ENCODE results near the gene CCNI2.
A peak's percentile ranks its signal among the peaks of the same experiment; 100 is the strongest.

CCNI2 gene

DNA sequence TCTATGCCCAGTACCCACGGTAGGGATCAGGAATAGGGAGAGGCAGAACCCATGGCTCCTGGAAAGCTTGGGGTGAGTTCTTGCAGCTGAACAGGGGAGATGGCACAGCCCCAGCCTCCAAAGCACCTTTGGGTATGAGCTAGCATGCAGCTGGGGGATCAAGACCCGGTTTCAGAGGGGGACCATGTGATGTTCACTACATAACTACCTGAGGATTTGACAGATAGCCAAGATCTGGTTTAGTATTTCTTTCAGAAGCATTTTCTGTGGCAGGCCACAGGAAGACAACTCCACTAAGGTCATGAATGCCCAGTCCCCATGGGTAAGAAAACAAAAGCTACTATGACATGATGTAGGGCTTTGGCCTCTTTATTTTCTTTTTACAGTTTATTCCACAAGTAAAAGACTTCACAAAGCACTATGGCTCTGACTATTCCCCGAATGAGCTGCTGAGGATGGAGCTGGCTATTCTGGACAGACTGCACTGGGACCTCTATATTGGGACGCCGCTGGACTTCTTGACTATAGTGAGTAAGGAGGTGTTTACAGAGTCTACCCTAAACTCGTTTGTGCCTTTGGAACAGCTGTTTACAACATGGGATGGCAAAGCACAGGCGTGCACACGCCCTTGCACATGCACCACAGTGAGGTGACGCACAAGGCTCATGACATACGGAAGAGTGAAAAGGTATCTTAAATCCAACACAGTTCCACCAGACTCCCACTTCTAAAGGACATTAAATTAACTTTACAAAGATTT, 3.4 kb downstream of the CCNI2 start:
- DNase-seq (ENCODE audit: low read depth), result no peak

DNA sequence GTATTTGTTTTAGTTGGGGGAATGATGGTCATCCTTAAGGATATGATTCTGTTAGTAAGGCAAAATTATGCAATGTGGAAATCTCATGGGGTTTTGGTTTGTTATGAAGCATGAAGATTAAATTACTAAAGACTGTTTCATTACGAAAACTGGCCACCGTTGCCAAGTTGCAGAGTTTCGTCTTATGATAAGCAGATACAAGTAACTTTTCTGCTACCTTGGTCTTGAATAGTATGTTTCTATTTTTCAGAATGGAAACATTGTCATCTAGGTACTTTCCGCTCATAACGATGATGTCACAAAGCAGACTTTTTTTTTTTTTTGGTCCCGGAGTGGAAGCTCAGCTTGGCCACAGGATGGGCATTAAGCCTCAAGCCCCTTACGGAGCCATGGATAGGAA, 4.2 kb downstream of the CCNI2 start:
- peak; percentile 75 for DNase-seq (ENCODE audit: low read depth)

DNA sequence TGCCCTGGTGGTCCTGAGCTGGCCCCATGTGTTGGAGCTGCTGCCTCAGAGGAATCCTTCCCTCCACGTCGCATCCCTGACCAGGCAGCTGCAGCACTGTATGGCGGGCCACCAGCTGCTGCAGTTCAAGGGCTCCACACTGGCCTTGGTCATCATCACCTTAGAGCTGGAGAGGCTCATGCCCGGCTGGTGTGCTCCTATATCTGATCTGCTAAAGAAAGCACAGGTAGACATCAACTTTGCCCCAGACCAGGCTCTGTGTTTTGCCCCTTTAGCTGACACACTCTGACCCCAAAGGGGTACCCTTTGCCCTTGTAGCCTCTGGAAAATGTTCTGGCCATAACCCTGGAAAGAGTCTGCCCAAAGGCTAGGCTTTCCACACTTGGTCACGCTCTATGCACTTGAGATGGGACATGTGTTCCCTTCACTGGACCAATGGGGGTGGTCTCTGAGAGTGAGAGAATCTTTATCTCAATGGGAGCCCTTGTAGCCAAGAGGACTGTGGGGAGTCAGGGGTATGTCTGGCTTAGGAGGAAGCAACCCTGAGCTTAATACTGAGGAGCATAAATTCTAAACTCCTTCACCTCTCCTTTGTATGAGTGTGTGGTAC, 4.8 kb downstream of the CCNI2 start:
- DNase-seq (ENCODE audit: low read depth), result no peak

DNA sequence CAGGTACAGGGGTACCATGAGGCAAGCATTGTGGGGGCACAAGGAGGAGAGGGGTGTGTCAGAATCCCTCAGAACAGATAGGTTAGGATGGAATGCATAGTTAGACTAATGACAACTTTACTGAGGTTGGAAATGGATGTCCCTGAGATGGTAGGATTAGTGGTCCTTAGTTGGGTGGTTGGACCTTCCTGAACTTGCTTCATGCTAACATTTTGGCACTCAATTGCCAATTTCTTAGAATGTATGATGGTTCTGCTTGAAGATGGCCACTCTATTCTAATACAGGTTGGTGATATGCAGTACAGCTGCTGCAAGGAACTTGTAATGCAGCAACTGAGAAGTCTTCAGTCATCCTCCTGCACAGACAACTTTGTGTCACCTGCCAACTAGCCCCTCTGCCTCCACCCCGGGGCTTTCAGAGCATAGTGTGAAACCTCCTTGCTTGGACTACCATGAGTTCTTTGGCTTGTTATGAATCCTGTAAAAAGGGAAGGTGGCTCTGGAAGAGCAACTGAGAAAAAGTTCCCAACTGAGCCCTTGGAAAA, 5.4 kb downstream of the CCNI2 start:
- DNase-seq (ENCODE audit: low read depth), result no peak

DNA sequence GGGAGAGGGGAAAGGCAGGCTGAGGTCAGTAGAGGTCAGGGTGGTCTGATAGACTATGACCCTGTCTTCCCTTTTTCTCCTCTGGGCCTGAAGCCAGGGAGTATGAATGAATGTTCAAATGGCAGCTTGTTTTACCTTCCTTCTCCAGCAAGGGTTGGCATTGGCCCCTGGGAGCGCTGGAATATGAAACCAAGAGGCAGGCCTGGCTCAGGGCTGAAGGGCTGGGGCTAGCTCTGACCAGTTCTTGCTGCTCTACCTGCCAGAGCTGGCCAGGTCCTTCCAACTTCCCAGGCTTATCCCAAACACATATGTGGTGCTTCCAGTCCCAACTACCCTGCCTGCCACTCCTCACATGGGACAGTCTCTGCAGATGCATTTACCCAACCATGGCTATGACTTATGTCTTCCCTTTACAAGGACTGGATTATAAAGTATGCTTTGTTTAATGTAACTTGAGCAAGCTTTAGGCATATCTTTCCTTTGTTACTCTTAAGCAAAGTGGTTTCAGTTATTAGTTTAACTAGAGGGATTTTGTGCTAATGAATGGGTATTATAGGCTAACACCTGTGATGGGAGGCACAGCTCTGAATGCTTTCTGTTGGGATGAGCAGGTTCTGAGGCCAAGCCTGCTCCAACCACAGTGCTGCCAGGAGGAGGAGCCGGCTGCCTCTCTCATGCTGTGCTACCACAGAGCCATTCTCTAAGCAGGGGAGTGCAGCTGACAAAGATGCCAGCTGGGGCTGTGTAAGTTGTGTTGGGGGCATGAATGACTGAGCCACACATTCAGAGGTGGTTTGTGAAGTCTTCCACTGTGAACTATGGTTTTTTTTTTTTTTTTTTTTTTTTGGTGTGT, 6.1 kb downstream of the CCNI2 start:
- DNase-seq (ENCODE audit: low read depth), result no peak

DNA sequence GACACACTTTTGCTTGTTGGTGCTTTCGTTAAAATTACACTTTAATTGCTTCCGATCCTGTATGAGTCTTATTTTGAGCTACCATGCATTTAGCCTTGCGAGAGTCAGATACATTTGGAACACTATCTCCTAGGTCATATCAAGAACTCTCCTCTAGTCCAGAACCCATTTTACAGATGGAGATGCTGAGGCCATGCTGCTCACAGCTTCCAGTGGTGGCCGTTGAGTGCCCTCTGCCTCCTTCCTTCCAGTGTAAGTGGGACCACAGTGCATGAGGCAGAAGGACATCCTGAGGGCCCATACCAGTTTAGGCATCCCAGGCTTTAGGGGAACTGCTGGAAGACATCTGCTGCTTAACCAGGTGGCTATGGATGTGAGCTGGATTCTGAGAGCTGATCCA, 6.9 kb downstream of the CCNI2 start:
- no peak for DNase-seq (ENCODE audit: low read depth)

DNA sequence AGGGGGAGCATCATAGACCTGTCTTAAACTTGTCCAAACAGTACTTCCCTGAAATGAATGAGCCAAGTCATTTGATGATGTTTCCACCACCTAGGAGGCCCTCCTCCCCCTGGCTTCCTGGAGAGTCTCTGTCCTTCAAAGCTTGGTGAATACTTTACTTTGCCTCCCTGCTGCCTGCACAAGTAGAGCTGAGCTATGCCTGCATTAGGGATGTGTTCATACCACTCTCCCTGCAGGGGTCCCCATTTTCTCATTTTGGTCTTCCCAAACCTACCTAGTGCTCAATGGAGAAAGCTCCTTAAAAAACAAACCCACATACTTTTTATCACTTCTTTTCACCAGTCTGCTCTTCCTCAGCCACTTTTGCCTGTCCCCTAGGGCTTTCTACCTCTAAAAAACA, 7.7 kb downstream of the CCNI2 start:
- no peak for DNase-seq (ENCODE audit: low read depth)

DNA sequence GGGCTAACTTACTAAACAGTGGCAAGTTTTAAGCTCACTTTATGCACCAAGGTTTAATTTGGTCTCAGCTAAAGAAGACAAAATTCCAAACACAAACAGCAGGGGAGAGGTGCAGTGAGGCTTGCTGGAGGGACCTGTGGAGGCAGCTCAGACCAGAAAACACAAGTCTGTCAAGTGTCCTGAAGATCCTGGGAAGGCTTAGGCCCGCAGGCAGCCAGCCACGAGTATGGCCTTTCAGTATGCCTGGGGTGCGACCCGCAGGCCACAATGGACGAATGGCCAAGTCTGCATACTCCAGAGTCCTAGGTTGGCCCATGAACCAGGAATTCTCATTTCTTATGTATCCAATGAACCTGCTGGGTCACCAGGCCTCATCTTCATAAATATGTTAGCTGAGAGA, 9.3 kb downstream of the CCNI2 start:
- DNase-seq (ENCODE audit: low read depth), result no peak

DNA sequence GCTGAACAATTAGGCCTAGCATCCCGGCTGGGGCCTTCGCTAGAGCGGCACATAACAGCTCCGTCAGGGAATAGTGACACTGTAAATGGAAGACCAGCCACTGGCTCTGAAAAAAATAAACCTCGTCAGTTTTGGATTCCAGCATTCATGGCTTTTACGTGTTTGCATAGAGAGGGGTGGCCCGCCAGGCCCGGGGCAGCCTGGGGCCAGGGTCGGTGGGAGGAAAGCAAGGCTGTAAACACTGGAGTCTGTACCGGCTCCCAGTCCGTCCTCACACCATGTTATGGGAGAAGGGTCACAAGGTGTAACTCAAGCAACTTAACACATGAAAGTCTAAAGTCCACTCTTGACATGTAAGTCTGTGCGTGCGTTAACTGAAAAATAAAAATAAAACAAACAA, 11.2 kb downstream of the CCNI2 start:
- DNase-seq (ENCODE audit: low read depth), result no peak

DNA sequence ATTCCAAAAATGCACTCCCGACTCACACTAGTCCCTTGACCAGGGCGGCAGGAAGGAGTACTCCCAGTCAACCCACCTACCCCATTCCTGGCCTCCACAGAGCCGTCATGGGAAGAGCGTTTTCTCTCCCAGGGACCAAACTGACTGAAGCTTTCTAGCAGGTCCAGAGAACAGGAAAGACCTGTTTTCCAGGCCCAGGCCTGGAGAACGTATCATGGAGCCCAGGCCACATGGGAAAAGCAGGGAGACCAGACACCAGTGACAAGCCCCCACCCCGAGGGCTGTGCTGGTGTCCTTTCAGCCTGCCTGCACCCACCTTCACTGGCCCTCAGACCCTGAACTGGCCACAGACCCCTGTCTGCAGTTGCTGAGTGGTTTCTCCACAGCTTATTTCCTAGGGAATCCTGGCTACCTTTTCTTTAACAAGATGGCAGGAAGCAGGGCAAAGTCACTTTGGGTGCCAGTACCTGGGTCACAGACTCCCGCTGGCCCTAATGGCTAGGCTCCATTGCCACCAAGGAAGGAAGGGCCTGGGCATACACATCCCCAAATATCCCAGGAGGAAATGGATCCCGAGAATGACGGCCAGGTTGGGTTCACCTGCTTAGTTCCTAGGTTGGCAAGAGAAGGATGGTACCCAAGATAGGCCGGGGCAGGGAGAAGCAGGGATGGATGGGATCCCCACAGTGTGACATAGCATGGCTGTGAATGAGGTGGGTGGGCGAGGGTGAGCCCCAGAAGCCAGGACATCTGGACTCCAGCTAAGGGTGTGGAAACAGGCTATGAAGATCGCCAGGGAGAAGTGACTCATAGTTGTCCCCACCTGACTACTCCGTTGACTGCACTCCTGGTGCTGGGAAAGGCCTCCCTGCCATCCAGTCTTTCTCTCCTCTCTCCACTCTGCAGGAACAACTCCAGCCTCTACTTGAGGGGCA, 12.2 kb downstream of the CCNI2 start:
- no peak for DNase-seq (ENCODE audit: low read depth)

DNA sequence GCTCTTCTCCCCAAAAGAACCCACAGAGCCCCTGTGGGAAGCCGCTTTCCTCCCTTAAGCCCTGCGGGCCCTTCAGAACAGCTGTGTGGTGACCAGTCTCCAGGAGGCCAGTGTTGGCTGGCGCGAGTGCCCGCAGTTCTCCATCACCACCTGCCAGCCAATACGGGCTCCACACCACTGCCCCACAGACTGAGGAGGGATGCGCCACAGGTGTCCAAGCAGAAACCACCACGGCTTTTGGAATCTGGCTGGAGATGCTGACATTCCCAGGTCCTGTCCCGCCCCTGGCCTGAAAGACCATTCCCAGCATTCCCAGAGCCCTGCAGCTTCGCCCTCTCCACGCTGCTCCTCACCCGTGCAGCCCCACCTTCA, 12.8 kb downstream of the CCNI2 start:
- DNase-seq (ENCODE audit: low read depth), result no peak

DNA sequence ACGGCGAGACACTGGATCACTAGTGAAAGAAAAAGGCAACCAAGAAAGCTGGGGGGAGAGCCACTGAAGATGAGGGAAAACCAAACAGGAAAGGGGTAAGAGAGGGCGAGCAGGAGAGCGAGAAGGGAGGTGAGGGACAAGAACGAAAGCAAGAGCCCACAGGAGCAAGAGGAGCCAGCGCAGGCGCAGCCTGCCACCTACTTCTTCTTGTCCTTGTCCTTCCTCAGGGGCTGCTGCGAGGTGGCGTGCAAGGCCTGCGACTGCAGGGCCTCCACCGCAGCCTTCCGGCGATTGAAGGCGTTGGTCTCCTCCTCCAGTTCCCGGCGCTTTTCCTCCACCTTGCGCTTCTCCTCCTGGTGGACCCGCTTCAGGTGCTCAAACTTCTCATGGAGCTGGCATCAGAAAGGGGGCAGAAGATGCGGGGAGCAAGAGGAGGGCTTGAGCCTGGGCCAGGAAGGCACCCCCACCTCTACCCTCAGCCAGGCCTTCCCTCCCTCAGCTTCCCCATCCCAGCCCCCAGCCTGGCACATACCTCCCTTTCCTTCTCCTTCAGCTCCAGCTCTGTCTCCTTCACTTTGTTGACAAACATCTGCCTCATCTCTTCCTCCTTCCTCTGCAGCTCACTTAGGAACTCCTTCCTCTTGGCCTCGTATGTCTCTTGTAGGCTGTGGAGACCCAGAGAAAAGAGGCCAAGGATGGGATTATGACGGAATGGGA, 13.5 kb downstream of the CCNI2 start:
- DNase-seq (ENCODE audit: low read depth), result no peak

DNA sequence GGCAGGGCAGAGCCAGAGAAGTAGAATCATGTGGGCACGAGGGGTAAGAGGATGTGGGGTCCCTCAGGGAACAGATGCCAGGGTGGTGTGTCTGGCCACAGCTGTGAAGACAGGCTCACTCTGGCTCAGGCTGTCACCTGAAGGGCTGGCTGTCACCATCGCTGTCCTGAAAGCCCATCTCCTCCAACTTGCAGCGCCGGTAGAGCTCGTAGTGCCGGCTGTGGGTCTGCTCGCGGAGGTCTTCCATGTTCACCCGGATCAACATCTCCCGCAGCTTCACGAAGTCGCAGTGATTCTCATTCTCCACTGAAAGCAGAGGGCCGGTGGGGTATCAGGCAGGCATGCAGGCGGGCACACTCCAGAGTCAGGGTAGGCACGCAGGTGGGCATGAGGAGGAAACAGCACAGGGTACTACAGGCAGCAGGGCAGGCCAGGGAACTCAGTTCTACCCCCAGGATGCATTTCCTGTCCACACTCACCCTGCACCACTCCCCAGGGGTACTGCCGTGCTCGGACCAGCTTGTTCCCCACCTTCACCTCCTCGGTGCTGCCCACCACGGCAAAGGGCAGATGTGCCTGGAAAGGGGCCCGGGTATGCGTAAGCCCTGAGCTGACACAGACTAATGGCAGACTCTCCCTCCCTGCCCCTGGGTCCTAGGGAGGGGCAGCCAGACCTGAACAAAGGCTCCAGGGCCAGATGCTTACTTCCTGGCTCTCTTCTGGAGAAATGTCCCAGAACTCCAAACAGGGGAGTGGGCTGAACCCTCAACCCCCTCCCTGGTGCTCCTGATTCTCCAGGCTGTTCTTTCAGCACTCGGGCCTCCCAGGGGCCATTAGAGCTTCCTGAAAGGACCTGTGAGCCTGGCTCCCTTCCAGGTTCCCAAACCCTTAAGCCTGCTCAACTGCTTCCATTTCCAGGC, 14.4 kb downstream of the CCNI2 start:
- DNase-seq (ENCODE audit: low read depth), result no peak

DNA sequence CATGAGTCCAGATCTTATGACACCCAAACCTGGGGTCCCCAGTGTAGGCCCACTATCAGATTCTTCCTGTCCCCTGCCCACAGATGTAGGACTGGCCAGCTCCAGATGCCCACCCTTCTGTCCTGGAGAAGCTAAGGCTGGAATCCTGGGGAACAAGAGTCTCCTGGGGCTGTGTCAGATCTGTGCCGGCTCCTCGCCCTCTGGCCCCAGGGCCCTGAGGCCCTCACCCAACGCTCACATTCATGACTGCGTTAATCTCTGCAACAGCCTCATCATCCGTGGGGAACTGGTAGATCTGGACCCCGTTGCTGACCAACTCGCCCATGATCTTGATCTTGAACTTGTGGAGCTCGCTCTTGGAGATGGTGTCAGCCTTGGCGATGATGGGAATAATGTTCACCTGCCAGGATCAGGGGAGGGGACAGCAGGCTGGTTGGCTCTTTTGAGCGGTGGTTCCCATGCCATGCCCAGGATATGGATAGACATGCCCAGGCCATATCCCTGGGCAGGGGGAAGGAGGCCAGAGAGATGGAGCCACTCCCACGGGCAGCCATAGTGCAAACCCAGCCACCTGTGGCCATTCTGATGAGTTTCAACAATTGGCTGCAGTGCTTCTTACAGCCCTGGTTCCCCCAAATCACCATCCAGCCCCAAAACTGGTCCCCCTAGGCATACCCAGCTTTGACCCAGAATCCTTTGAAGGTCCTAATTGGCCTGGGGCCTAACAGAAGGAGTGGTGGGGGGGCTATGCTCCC, 15.2 kb downstream of the CCNI2 start:
- no peak for DNase-seq (ENCODE audit: low read depth)

DNA sequence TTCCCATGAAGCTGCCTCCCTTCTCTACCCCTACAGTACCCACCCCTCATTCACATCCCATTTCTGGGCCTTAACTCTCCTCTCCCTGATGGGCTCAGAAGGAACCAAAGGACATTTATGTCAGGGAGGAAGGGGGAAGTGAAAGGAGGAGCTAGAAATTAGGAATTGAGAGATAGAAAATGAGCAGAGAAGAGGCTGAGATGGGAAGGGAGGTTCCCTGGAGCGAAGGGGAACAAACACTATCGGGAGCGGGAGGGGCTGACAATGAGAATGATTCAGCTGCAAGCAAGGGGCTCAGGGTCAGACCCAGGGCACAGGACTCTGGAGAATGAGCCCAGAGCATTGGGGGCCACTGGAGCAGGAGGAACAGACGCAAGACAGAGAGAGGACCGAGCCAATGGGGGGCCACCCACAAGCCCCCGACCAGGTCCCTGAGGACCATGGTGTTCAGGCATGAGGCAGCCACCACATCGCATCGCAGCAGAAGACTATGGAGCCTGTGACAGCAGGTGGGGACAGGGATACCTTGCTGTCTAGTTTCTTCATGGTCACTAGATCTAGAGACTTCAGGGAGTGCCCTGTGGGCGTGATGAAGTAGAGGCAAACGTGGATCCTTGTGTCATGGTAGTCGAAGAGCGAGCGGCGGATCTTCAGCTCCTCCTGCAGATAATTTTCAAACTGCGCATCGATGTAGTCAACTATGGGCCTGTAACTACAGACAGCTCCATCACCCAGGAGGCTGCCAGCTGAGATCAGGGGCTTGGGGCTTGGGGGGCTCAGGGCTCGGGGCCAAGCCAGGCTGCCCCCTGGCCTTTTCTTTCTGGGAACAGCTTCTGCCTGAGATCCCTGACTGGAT, 16.2 kb downstream of the CCNI2 start:
- no peak for DNase-seq (ENCODE audit: low read depth)

DNA sequence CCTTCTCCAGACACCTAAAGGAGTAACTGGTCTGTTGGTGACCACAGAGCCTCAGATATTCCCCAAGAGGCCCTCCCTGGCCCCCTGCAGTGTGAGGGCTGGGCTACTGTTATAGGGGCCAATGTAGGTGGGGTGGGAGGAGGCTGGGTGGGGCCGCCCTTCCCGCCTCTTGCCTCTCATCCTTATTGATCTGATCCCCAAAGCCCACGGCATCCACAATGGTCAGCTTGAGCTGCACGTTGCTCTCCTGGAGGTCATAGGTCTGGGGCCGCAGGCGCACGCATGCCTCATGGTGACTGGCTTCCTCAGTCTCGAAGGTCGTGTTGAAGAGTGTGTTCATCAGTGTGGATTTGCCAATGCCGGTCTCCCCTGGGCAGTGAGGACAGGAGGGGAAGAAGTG, 16.8 kb downstream of the CCNI2 start:
- no peak for DNase-seq (ENCODE audit: low read depth)

DNA sequence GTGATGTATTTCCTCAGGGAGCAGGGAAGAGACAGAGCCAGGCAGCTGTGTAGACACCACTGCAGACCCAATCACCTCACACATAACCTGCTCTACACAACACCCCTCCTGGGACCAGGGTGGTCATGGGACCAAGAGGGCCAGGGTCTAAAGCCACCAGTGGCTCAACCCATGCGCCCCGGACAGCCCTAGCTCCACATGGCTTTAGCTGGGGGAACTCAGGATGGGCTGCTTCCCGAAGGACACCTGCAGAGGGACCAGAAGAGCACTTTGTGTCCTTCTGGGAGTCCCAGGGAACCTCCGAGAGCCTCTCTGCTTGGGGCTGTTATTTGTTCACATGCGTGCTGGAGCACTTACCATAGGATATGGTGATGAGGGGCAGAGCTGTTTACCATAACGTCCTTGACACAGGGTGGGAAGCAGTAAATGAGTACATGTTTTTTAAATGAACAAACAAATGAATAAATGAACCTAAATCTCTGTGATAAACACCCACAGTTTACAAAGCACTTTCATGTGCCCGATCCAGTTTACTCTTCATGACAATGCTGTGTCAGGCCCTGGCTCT, 17.5 kb downstream of the CCNI2 start:
- DNase-seq (ENCODE audit: low read depth), result no peak

All from fibroblast of the conjunctiva (primary cell).